K562 (cell line): ENCODE measurements around the gene PPCDC. TPM values are rescaled to one million over a fixed set of nuclear protein-coding genes. Genes with fewer than 3 reads are reported as not detected.
A peak's percentile ranks its signal among the peaks of the same experiment; 100 is the strongest.

Source experiments
- ARHGAP35 ChIP-seq: fragments of 450-650 bp; IDR thresholded peaks from 2 replicates; pipeline ENCODE4 v1.6.1; 2018; ENCODE audit not compliant: partially characterized antibody
- CTBP1 ChIP-seq: fragments of 450-650 bp; IDR thresholded peaks from 2 replicates; pipeline ENCODE4 v1.6.1; 2016; ENCODE audit warnings: borderline replicate concordance
- ELF1 ChIP-seq: fragments of 200-800 bp; sonication (Bioruptor generic); IDR thresholded peaks from 2 replicates; pipeline ENCODE4 v1.6.1; 2016; ENCODE audit warnings: missing genetic modification characterization, missing compliant biosample characterization
- GTF2A2 ChIP-seq: IDR thresholded peaks from 2 replicates; pipeline ENCODE4 v1.6.1; 2016; ENCODE audit warnings: mild to moderate bottlenecking, missing genetic modification characterization, missing compliant biosample characterization
- HDAC2 ChIP-seq: fragments of 450-650 bp; IDR thresholded peaks from 2 replicates; pipeline ENCODE4 v1.6.1; 2016; ENCODE audit warnings: mild to moderate bottlenecking
- MBD2 ChIP-seq: sonication (generic); IDR thresholded peaks from 2 replicates; pipeline ENCODE4 v1.6.1; 2016; ENCODE audit warnings: low read depth, borderline replicate concordance
- MLX ChIP-seq, 2 experiments: fragments of 450-650 bp in 1 of 2; sonication (generic) in 1 of 2; formaldehyde crosslinking; conservative IDR thresholded peaks; 2 replicates each; pipeline versions ENCODE4 v1.4.0 to v1.8.1; 2020 to 2022; ENCODE audit warnings: mild to moderate bottlenecking in 1 of 2, missing genetic modification reagents in 1 of 2
- MTA1 ChIP-seq: fragments of 450-650 bp; IDR thresholded peaks from 2 replicates; pipeline ENCODE4 v1.6.1; 2017; ENCODE audit warnings: borderline replicate concordance
- NCOR1 ChIP-seq: fragments of 450-650 bp; IDR thresholded peaks from 2 replicates; pipeline ENCODE4 v1.6.1; 2016; ENCODE audit warnings: mild to moderate bottlenecking, moderate library complexity
- NEUROD1 ChIP-seq: fragments of 150-350 bp; IDR thresholded peaks from 2 replicates; pipeline ENCODE4 v1.6.1; 2014; ENCODE audit warnings: borderline replicate concordance, low read length, low read depth; ENCODE audit not compliant: partially characterized antibody
- NRF1 ChIP-seq, 2 experiments: fragments of 450-650 bp; IDR thresholded peaks in 1 of 2; conservative IDR thresholded peaks in 1 of 2; 2 replicates each; pipeline ENCODE4 v1.6.1; 2014; ENCODE audit warnings: mild to moderate bottlenecking in 2 of 2
- PRMT5 ChIP-seq: sonication (generic); formaldehyde crosslinking; IDR thresholded peaks from 2 replicates; pipeline ENCODE4 v1.5.0; 2020; ENCODE audit warnings: missing genetic modification reagents
- SMAD4 ChIP-seq: fragments of 250-450 bp; sonication (Bioruptor Pico); conservative IDR thresholded peaks from 2 replicates; pipeline ENCODE4 v1.8.0; 2021; ENCODE audit warnings: inconsistent platforms, mild to moderate bottlenecking, moderate library complexity
- SRF ChIP-seq, 2 experiments: fragments of 250-450, 450-650 bp in 1 of 2; sonication (Bioruptor Pico) in 1 of 2; sonication (generic) in 1 of 2; formaldehyde crosslinking; IDR thresholded peaks; 2 replicates each; pipeline versions ENCODE4 v1.5.0 to v1.5.1; 2020 to 2022; ENCODE audit warnings: mild to moderate bottlenecking in 1 of 2, missing genetic modification reagents in 1 of 2
- TBP ChIP-seq: optimal IDR thresholded peaks from 2 replicates; pipeline ENCODE3; 2011; ENCODE audit warnings: low read depth, low read length, improper control_type of control experiment
- TEAD4 ChIP-seq, 2 experiments: sonication (generic) in 1 of 2; formaldehyde crosslinking in 1 of 2; IDR thresholded peaks; 2 replicates each; pipeline versions ENCODE4 v1.6.1 to v1.8.0; 2012 to 2022; ENCODE audit warnings: borderline replicate concordance in 1 of 2, inconsistent platforms in 1 of 2, low read length in 1 of 2, mild to moderate bottlenecking in 1 of 2, missing genetic modification reagents in 1 of 2
- THRA ChIP-seq: fragments of 450-650 bp; IDR thresholded peaks from 2 replicates; pipeline ENCODE4 v1.6.1; 2017; ENCODE audit warnings: mild to moderate bottlenecking, moderate library complexity
- ZBTB11 ChIP-seq, 3 experiments: fragments of 200-800 bp in 1 of 3; fragments of 250-450 bp in 1 of 3; fragments of 450-650 bp in 1 of 3; sonication (Bioruptor Pico) in 1 of 3; sonication (Bioruptor generic) in 1 of 3; formaldehyde crosslinking in 1 of 3; IDR thresholded peaks; 2 replicates each; pipeline versions ENCODE4 v1.6.1 to v1.8.0; 2016 to 2022; ENCODE audit warnings: mild to moderate bottlenecking in 2 of 3, missing genetic modification characterization in 2 of 3, missing compliant biosample characterization in 1 of 3, moderate library complexity in 1 of 3
- ZNF263 ChIP-seq: sonication (generic); formaldehyde crosslinking; IDR thresholded peaks from 2 replicates; pipeline ENCODE4 v1.8.0; 2022; ENCODE audit warnings: mild to moderate bottlenecking, missing genetic modification reagents, borderline replicate concordance
- polyA plus RNA-seq, 8 experiments: library from polyadenylated mRNA; depleted of rRNA in 4 of 8; stranded (reverse) in 5 of 8; unstranded in 3 of 8; fragments of >200 nt; fragmentation: Nextera tagmentation in 2 of 8; fragmentation: Illumina TruSeq in 1 of 8; extraction: Ambion mirVana in 2 of 8; extraction: Trizol in 1 of 8; gene quantifications; 2 replicates each; pipeline versions ENCODE4 v1.2.1 to v1.2.3, GENCODE V29; 2011 to 2014; ENCODE audit warnings: inconsistent platforms in 1 of 8, missing spikeins in 1 of 8
- total RNA-seq, 7 experiments: library from RNA; depleted of rRNA in 6 of 7; stranded (reverse); fragments of >200 nt in 6 of 7; fragmentation: Illumina TruSeq in 2 of 7; extraction: Trizol in 2 of 7; gene quantifications; 2 replicates each; pipeline versions ENCODE4 v1.2.1 to v1.2.3, GENCODE V29; 2011 to 2021; ENCODE audit warnings: low replicate concordance in 1 of 7
- TF ChIP-seq, protein P1 (sequence below): sonication (generic); formaldehyde crosslinking; IDR thresholded peaks from 2 replicates; pipeline ENCODE4 v1.8.0; 2022; ENCODE audit warnings: missing genetic modification reagents, mild to moderate bottlenecking, moderate library complexity, borderline replicate concordance

The PPCDC gene
- total and polyA plus RNA-seq, 9 of the 15 experiments (the other 6 are each of a cell fraction or from before 2014, with no cell fraction given) = 10.9 to 53.6 (median 16.7) TPM

DNA sequence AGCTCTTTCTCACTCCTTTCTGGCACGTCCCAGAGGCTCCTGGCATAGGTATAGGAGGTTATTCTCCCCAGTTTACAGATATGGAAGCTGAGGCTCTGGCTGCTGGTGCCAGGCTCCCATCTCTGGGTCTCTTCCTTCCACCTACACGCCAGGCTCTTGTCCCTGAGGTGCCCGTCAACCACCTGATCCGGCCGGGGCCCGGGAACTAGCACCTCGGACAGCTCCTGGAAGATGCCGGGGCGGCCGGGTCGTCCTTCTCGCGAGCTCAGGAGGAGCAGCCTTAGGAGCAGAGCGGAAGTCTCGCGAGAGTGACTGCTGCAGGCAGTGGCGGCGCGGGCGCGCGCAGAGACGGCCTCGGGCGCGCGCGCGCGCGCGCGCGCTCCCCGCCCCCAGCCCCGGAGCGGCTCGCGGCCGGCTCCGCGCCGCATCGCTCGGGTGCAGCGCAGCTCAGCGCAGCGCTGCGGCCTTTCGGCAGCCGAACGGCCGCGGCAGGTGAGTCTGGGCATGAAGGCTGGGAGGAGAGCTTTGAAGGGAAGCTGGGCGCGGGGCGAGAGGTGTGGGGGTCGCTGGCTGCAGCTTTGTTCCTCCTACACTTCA, 28.1 kb upstream of the PPCDC start, which contains the start of gene SCAMP5 (continued):
- peak in 1 of 2 experiments; percentile 77; a peak in 2 of 4 replicates for TF ChIP-seq SRF (CRISPR knock-in tag; IDR thresholded peaks at IDR 0.05)
- peak; percentile 64 for TF ChIP-seq TBP
- TF ChIP-seq ZNF263 (CRISPR knock-in tag) = peak; percentile 32; the same call in 1 of the 2 replicates
- TF ChIP-seq, protein P1, sequence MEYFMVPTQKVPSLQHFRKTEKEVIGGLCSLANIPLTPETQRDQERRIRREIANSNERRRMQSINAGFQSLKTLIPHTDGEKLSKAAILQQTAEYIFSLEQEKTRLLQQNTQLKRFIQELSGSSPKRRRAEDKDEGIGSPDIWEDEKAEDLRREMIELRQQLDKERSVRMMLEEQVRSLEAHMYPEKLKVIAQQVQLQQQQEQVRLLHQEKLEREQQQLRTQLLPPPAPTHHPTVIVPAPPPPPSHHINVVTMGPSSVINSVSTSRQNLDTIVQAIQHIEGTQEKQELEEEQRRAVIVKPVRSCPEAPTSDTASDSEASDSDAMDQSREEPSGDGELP = peak; percentile 93
- TF ChIP-seq SMAD4 (CRISPR knock-in tag) = peak; percentile 69
- TF ChIP-seq HDAC2 = peak; percentile 81
- no peak for TF ChIP-seq GTF2A2 (tag)
- TF ChIP-seq MTA1 = no peak
- peak; percentile 94 for TF ChIP-seq PRMT5 (CRISPR knock-in tag)
- TF ChIP-seq NRF1 (conservative IDR thresholded peaks at IDR 0.05 in 1 of 2, IDR thresholded peaks at IDR 0.05 in 1 of 2) = peak; percentile 56 to 60; a peak in 3 of 4 replicates
- TF ChIP-seq THRA = no peak
- peak; percentile 34; the same call in 1 of the 2 replicates for TF ChIP-seq CTBP1
- TF ChIP-seq MBD2 = no peak
- no peak for TF ChIP-seq NCOR1
- peak; percentile 19 for TF ChIP-seq NEUROD1
- no peak for TF ChIP-seq ELF1 (tag)
- TF ChIP-seq MLX (CRISPR knock-in tag; conservative IDR thresholded peaks at IDR 0.05) = no peak
- TF ChIP-seq TEAD4 (IDR thresholded peaks at IDR 0.05; ENCODE audit: low read length) = peak; percentile 41; the same call in 1 of the 2 replicates
- TF ChIP-seq TEAD4 (CRISPR knock-in tag; IDR thresholded peaks at IDR 0.05; ENCODE audit: borderline replicate concordance) = peak; percentile 83
- TF ChIP-seq ZBTB11 (CRISPR knock-in tag; IDR thresholded peaks at IDR 0.05) = peak in 1 of 3 experiments; percentile 78; a peak in 2 of 6 replicates
- TF ChIP-seq ARHGAP35 = peak; percentile 91
